ENCODE data around the gene MYL6. TPM values are rescaled to one million over a fixed set of nuclear protein-coding genes. Genes with fewer than 3 reads are reported as not detected.

The MYL6 gene
- total RNA-seq, 1 experiment from 2014 or later, result 716 TPM

- intact Hi-C loops (cut with micrococcal nuclease), result loop anchor here (5.0 kb wide), 1 partner anchor 36 kb away; the partner anchor contains the start of genes RPL41 and ZC3H10
- no peak for TF ChIP-seq CTCF (IDR thresholded peaks at IDR 0.05; ENCODE audit: unreplicated experiment)
- no peak for DNase-seq (ENCODE audit: unreplicated experiment)
- Mint-ChIP-seq H3K4me1 (ENCODE audit: insufficient read depth, unreplicated experiment) (peaks cover 18% of the 10 kb centered on the region), H3K4me3 (ENCODE audit: unreplicated experiment) (peak overlapping the region; percentile 75), H3K36me3 (ENCODE audit: insufficient read depth, unreplicated experiment) (peaks cover 19% of the 10 kb centered on the region), H3K9me3 (ENCODE audit: unreplicated experiment) (no peaks in the 10 kb centered on the region), H3K27ac (ENCODE audit: low read depth, unreplicated experiment) (peak overlapping the region; percentile 62), H3K27me3 (ENCODE audit: insufficient read depth, unreplicated experiment) (no peaks in the 10 kb centered on the region)
- ChIA-PET CTCF (no interaction called here), POLR2A (interaction anchor here (0.6 to 2.8 kb wide), 4 partner anchors 25 to 311 kb away, joined by 3 to 39 read pairs (median 14); partner anchors contain the start of genes ESYT1 and SMARCC2)
- TSS peak; percentile 32 for BruUV-seq (replicated peaks)
Measured at GRCh38 chr12:56152756-56153677, 5.1 kb upstream of the MYL6 start.

GRCh38 chr12:56153678-56154065, 4.5 kb upstream of the MYL6 start:
- peaks cover 18% of the 10 kb centered on the region for H3K4me1 Mint-ChIP-seq (ENCODE audit: insufficient read depth, unreplicated experiment)
- no TSS peak for BruUV-seq (replicated peaks)
- intact Hi-C loops (cut with micrococcal nuclease), result loop anchor here (5.0 kb wide), 1 partner anchor 36 kb away; the partner anchor contains the start of genes RPL41 and ZC3H10
- no peak overlapping the region for H3K27ac Mint-ChIP-seq (ENCODE audit: low read depth, unreplicated experiment)
- TF ChIP-seq CTCF (IDR thresholded peaks at IDR 0.05; ENCODE audit: unreplicated experiment), result no peak
- H3K9me3 Mint-ChIP-seq (ENCODE audit: unreplicated experiment), result no peaks in the 10 kb centered on the region
- POLR2A ChIA-PET, result interaction anchor here (0.6 to 2.8 kb wide), 4 partner anchors 26 to 310 kb away, joined by 3 to 16 read pairs (median 8); partner anchors contain the start of genes ESYT1 and SMARCC2
- CTCF ChIA-PET, result no interaction called here
- peaks cover 25% of the 10 kb centered on the region for H3K36me3 Mint-ChIP-seq (ENCODE audit: insufficient read depth, unreplicated experiment)
- H3K4me3 Mint-ChIP-seq (ENCODE audit: unreplicated experiment), result peak overlapping the region; percentile 75
- no peaks in the 10 kb centered on the region for H3K27me3 Mint-ChIP-seq (ENCODE audit: insufficient read depth, unreplicated experiment)
- DNase-seq (ENCODE audit: unreplicated experiment), result no peak

- H3K27ac Mint-ChIP-seq (ENCODE audit: low read depth, unreplicated experiment), result no peak overlapping the region
- peaks cover 32% of the 10 kb centered on the region for H3K36me3 Mint-ChIP-seq (ENCODE audit: insufficient read depth, unreplicated experiment)
- no peaks in the 10 kb centered on the region for H3K9me3 Mint-ChIP-seq (ENCODE audit: unreplicated experiment)
- BruUV-seq (replicated peaks), result no TSS peak
- no peak for DNase-seq (ENCODE audit: unreplicated experiment)
- peaks cover 21% of the 10 kb centered on the region for H3K4me1 Mint-ChIP-seq (ENCODE audit: insufficient read depth, unreplicated experiment)
- ChIA-PET POLR2A (interaction anchor here (0.6 to 3.5 kb wide), 5 partner anchors 27 to 181 kb away, joined by 4 to 16 read pairs (median 11); partner anchors contain the start of genes ESYT1, RAB5B, SMARCC2 and ZC3H10), CTCF (interaction anchor here (0.5 to 1.8 kb wide), 4 partner anchors 13 to 35 kb away, joined by 3 to 6 read pairs (median 4); no protein-coding TSS in a partner anchor)
- no peak for TF ChIP-seq CTCF (IDR thresholded peaks at IDR 0.05; ENCODE audit: unreplicated experiment)
- H3K27me3 Mint-ChIP-seq (ENCODE audit: insufficient read depth, unreplicated experiment), result no peaks in the 10 kb centered on the region
- intact Hi-C loops (cut with micrococcal nuclease), result loop anchor here (5.0 kb wide), 1 partner anchor 37 kb away; the partner anchor contains the start of genes RPL41 and ZC3H10
- no peak overlapping the region for H3K4me3 Mint-ChIP-seq (ENCODE audit: unreplicated experiment)
Measured at GRCh38 chr12:56154246-56154771, 3.9 kb upstream of the MYL6 start.

- peaks cover 26% of the 10 kb centered on the region for H3K4me1 Mint-ChIP-seq (ENCODE audit: insufficient read depth, unreplicated experiment)
Measured at GRCh38 chr12:56154818-56155217, 3.3 kb upstream of the MYL6 start.

More at GRCh38 chr12:56154818-56155217, 3.3 kb upstream of the MYL6 start:
- Mint-ChIP-seq H3K27me3 (ENCODE audit: insufficient read depth, unreplicated experiment) (no peaks in the 10 kb centered on the region), H3K4me3 (ENCODE audit: unreplicated experiment) (no peak overlapping the region), H3K27ac (ENCODE audit: low read depth, unreplicated experiment) (no peak overlapping the region), H3K9me3 (ENCODE audit: unreplicated experiment) (no peaks in the 10 kb centered on the region), H3K36me3 (ENCODE audit: insufficient read depth, unreplicated experiment) (peaks cover 33% of the 10 kb centered on the region)
- POLR2A ChIA-PET, result interaction anchor here (0.9 to 3.5 kb wide), 8 partner anchors 10 to 181 kb away, joined by 3 to 16 read pairs (median 5); partner anchors contain the start of genes ESYT1, RAB5B, SMARCC2 and ZC3H10
- CTCF ChIA-PET, result interaction anchor here (0.5 to 2.4 kb wide), 5 partner anchors 13 to 35 kb away, joined by 3 to 19 read pairs (median 4); partner anchors contain the start of gene ZC3H10
- no peak for TF ChIP-seq CTCF (IDR thresholded peaks at IDR 0.05; ENCODE audit: unreplicated experiment)
- no peak for DNase-seq (ENCODE audit: unreplicated experiment)
- BruUV-seq (replicated peaks), result no TSS peak
- intact Hi-C loops (cut with micrococcal nuclease), result loop anchor here (5.0 kb wide), 1 partner anchor 38 kb away; the partner anchor contains the start of genes RPL41 and ZC3H10

Data from MCF 10A (cell line).